ENCODE data around the gene STK32C. TPM values are rescaled to one million over a fixed set of nuclear protein-coding genes. Genes with fewer than 3 reads are reported as not detected.

STK32C gene
- total and polyA plus RNA-seq, 2 of the 4 experiments (the other 2 are of a cell fraction) = 5.0 to 8.3 TPM

DNA sequence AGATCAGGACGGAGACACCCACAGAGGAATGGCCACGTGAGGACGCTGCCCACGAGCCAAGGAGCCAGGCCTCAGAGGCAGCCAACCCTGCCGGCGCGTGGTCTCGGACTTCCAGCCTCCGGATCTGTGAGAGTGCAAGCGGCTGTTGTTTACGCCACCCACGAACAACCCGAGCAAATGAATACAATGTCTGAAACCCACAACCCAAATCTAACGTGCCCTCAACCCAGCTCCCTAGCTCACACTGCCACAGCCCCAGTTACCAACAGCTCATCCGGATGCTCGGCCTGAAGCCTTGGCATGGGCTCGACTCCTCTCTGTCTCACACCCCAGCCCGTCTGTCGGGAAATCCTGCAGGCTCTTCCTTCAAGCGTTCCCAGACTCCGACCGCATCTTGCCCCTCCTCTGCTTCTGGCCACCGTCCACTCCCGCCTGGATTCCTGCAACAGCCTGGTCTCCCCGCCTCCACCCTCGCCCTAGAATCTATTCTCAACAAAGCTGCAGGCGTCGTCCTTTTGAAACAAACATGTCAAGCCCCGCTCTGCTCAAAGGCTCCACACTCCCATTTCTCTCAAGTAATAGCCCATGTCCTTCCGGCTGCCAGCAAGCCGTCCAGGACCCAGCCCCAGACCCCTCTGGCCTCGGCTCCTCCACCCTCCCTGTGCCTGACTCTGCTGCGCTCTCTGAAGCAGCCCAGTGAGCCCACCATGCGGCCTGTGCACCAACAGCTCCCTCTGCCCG, 35.3 kb downstream of the STK32C start:
- no TSS peak for BruUV-seq (replicated peaks)
- H2AK5ac ChIP-seq (ENCODE audit: low read depth, low read length) = no peak overlapping the region
- H3K9me3 ChIP-seq (ENCODE audit: control insufficient read depth, insufficient read depth, low read length) = no peaks in the 10 kb centered on the region
- CTCF ChIA-PET = no interaction called here
- peak overlapping the region; percentile 2; the same call in 1 of the 2 replicates for H3K4me2 ChIP-seq (ENCODE audit: low read depth, low read length)
- H3K9ac ChIP-seq (ENCODE audit: low read depth, low read length) = no peak overlapping the region
- dilution Hi-C loops (cut with HindIII; ENCODE audit: low sequenced_read_pairs, unreplicated experiment) (no loop called here), intact Hi-C loops (cut with micrococcal nuclease) (loop anchor here (5.0 kb wide), 1 partner anchor 35 kb away; the partner anchor contains the start of gene STK32C), in situ Hi-C loops (cut with MboI; ENCODE audit: low sequenced_read_pairs) (no loop called here)
- H3K4me1 ChIP-seq (ENCODE audit: control insufficient read depth, insufficient read depth, low read length) = peaks cover 5% of the 10 kb centered on the region; the same call in 1 of the 2 replicates
- H3K9me1 ChIP-seq (ENCODE audit: insufficient read depth, low read length) = peaks cover under 1% of the 10 kb centered on the region; the same call in 1 of the 2 replicates
- H3K36me3 ChIP-seq (ENCODE audit: control insufficient read depth, insufficient read depth, low read length) = no peaks in the 10 kb centered on the region
- no peak overlapping the region for H3K56ac ChIP-seq (ENCODE audit: extremely low read depth, insufficient read depth, low read length)
- no peak overlapping the region for H2BK15ac ChIP-seq (ENCODE audit: low read depth, low read length)
- H4K8ac ChIP-seq (ENCODE audit: low read depth in 2 of 2, low read length in 2 of 2) = no peak overlapping the region
- H3K14ac ChIP-seq (replicated peaks; ENCODE audit: low read depth, low read length) = no peak overlapping the region
- POLR2A ChIA-PET (ENCODE audit: unreplicated experiment) = no interaction called here
- H4K20me1 ChIP-seq (ENCODE audit: insufficient read depth, low read length) = peaks cover 9% of the 10 kb centered on the region
- ATAC-seq (ENCODE audit: low read depth) = peak; percentile 89
- H3K4ac ChIP-seq (ENCODE audit: low read depth, low read length) = no peak overlapping the region
- peaks cover 5% of the 10 kb centered on the region for H3K27me3 ChIP-seq (ENCODE audit: control insufficient read depth, insufficient read depth, low read length)
- TF ChIP-seq POLR2A (IDR thresholded peaks at IDR 0.05; ENCODE audit: low read depth, low read length) (no peak), USF2 (IDR thresholded peaks at IDR 0.05; ENCODE audit: low read depth, low read length) (peak; percentile 47), RAD21 (IDR thresholded peaks at IDR 0.05; ENCODE audit: low read length) (0 out of 2 replicates have a peak, but pooled peaks have one; percentile 0), FOS (IDR thresholded peaks at IDR 0.05; ENCODE audit: low read depth, low read length) (no peak)
- no peaks in the 10 kb centered on the region for H3K79me1 ChIP-seq (ENCODE audit: low read depth in 1 of 2, low read length in 2 of 2)
- no peak overlapping the region for H4K5ac ChIP-seq (ENCODE audit: low read depth, low read length)
- H3K27ac ChIP-seq (ENCODE audit: insufficient read depth, low read length) = no peak overlapping the region
- WGBS, 2 experiments (ENCODE audit: extremely low coverage in 2 of 2, insufficient read length in 1 of 2) = 11% methylated on average over 28 of the region's 35 CpGs; no CpG with 5 or more reads in 1 of the 2 experiments
- H3K18ac ChIP-seq (ENCODE audit: low read depth, low read length) = no peak overlapping the region
- H2AK9ac ChIP-seq (replicated peaks; ENCODE audit: low read depth, low read length, poor library complexity) = peak overlapping the region; percentile 10
- peak; percentile 60 for DNase-seq
- no peak overlapping the region for H2BK5ac ChIP-seq (ENCODE audit: low read depth, low read length, poor library complexity, severe bottlenecking)
- H4K91ac ChIP-seq (ENCODE audit: insufficient read depth, low read depth, low read length) = no peak overlapping the region
- no peak overlapping the region for H3K23ac ChIP-seq (ENCODE audit: low read depth, low read length)
- no peak overlapping the region for H2BK20ac ChIP-seq (ENCODE audit: low read depth, low read length)
- H2AFZ ChIP-seq (replicated peaks; ENCODE audit: low read length, poor library complexity) = peak overlapping the region; percentile 5
- no peak overlapping the region for H2BK120ac ChIP-seq (ENCODE audit: low read depth, low read length)
- H3K4me3 ChIP-seq (ENCODE audit: insufficient read depth, low read depth, low read length) = no peak overlapping the region
